Fibroblast of mammary gland (primary cell): ENCODE measurements around the gene STXBP5.
A peak's percentile ranks its signal among the peaks of the same experiment; 100 is the strongest.

Experiments used
- DNase-seq: peaks from one replicate; pipeline ENCODE4 v3.0.0-alpha.2; 2010; ENCODE audit warnings: low read depth
- H3K4me3 ChIP-seq: 2 replicates; pipeline ENCODE4 v1.5.1; 2011; ENCODE audit warnings: low read depth, mild to moderate bottlenecking, low read length, moderate library complexity; ENCODE audit not compliant: control insufficient read depth
- CTCF ChIP-seq: conservative IDR thresholded peaks from 2 replicates; pipeline ENCODE4 v1.5.1; 2011; ENCODE audit warnings: low read depth, low read length, inconsistent platforms; ENCODE audit not compliant: control insufficient read depth, insufficient read depth

Gene STXBP5

GRCh38 chr6:147321260-147321659, 117.0 kb downstream of the STXBP5 start:
- TF ChIP-seq CTCF: no peak
- H3K4me3 ChIP-seq: no peak overlapping the region
- no peak for DNase-seq

- peak; percentile 49 for DNase-seq
- no peak overlapping the region for H3K4me3 ChIP-seq
- no peak for TF ChIP-seq CTCF
Observed at GRCh38 chr6:147322299-147323162, 118.3 kb downstream of the STXBP5 start.

- TF ChIP-seq CTCF: no peak
- no peak overlapping the region for H3K4me3 ChIP-seq
- no peak for DNase-seq
Observed at GRCh38 chr6:147325557-147325956, 121.3 kb downstream of the STXBP5 start.

GRCh38 chr6:147331401-147331800, 127.2 kb downstream of the STXBP5 start:
- no peak for TF ChIP-seq CTCF
- no peak for DNase-seq
- H3K4me3 ChIP-seq: no peak overlapping the region

GRCh38 chr6:147337921-147338320, 133.7 kb downstream of the STXBP5 start:
- no peak for TF ChIP-seq CTCF
- DNase-seq: no peak
- no peak overlapping the region for H3K4me3 ChIP-seq

GRCh38 chr6:147341486-147341885, 137.3 kb downstream of the STXBP5 start:
- no peak overlapping the region for H3K4me3 ChIP-seq
- DNase-seq: no peak
- TF ChIP-seq CTCF: no peak

- H3K4me3 ChIP-seq: no peak overlapping the region
- no peak for TF ChIP-seq CTCF
- no peak for DNase-seq
Observed at GRCh38 chr6:147345902-147346301, 141.7 kb downstream of the STXBP5 start.
